Keratinocyte (primary cell): ENCODE data around the gene MS4A15. TPM values are rescaled to one million over a fixed set of nuclear protein-coding genes. Genes with fewer than 3 reads are reported as not detected.

Experiments used
- DNase-seq: peaks from one replicate; pipeline ENCODE4 v3.0.0-alpha.2; 2011; ENCODE audit warnings: low read depth, missing footprints, low spot score
- FAIRE-seq: peaks from 2 replicates; lab custom pipeline; 2011; peaks lifted over from hg19 to GRCh38; lab: Jason Lieb, UNC
- H2AFZ ChIP-seq: 2 replicates; pipeline ENCODE4 v1.6.0; 2012; ENCODE audit warnings: low read length, control low read depth, inconsistent platforms; ENCODE audit not compliant: control insufficient read depth
- H3K27ac ChIP-seq: 2 replicates; pipeline ENCODE4 v1.5.1; 2011; ENCODE audit warnings: low read length; ENCODE audit not compliant: control insufficient read depth, insufficient read depth
- H3K27me3 ChIP-seq: 3 replicates; pipeline ENCODE4 v1.6.0; 2011; ENCODE audit warnings: low read length; ENCODE audit not compliant: control insufficient read depth, insufficient read depth; ENCODE audit errors: extremely low read depth
- H3K36me3 ChIP-seq, 2 experiments: 2 replicates in 1 of 2; 3 replicates in 1 of 2; pipeline ENCODE4 v1.5.1; 2011; ENCODE audit warnings: low read length in 2 of 2, mild to moderate bottlenecking in 1 of 2; ENCODE audit not compliant: control insufficient read depth in 2 of 2, insufficient read depth in 2 of 2; ENCODE audit errors: extremely low read depth in 1 of 2
- H3K4me1 ChIP-seq: 3 replicates; pipeline ENCODE4 v1.5.1; 2011; ENCODE audit warnings: low read length; ENCODE audit not compliant: control insufficient read depth, insufficient read depth; ENCODE audit errors: extremely low read depth
- H3K4me2 ChIP-seq: 3 replicates; pipeline ENCODE4 v1.6.0; 2011; ENCODE audit warnings: low read depth, low read length; ENCODE audit not compliant: control insufficient read depth, insufficient read depth; ENCODE audit errors: extremely low read depth
- H3K4me3 ChIP-seq, 3 experiments: fragments of 200-600 bp in 1 of 3; sonication (generic) in 1 of 3; 2 replicates in 2 of 3; 3 replicates in 1 of 3; pipeline ENCODE4 v1.5.1; 2011 to 2016; ENCODE audit warnings: low read length in 3 of 3, mild to moderate bottlenecking in 3 of 3, control low read depth in 2 of 3, inconsistent platforms in 1 of 3, low read depth in 1 of 3, mixed read lengths in 1 of 3, mixed run types in 1 of 3, moderate library complexity in 1 of 3; ENCODE audit not compliant: control insufficient read depth in 2 of 3, insufficient read depth in 2 of 3; ENCODE audit errors: extremely low read depth in 1 of 3
- H3K79me2 ChIP-seq: 2 replicates; pipeline ENCODE4 v1.6.0; 2012; ENCODE audit warnings: low read length; ENCODE audit not compliant: control insufficient read depth, insufficient read depth
- H3K9ac ChIP-seq: 3 replicates; pipeline ENCODE4 v1.6.0; 2011; ENCODE audit warnings: low read length; ENCODE audit not compliant: control insufficient read depth, insufficient read depth; ENCODE audit errors: extremely low read depth
- H3K9me1 ChIP-seq: 3 replicates; pipeline ENCODE4 v1.6.0; 2011; ENCODE audit warnings: low read length; ENCODE audit not compliant: control insufficient read depth, insufficient read depth; ENCODE audit errors: extremely low read depth
- H3K9me3 ChIP-seq: 2 replicates; pipeline ENCODE4 v1.5.1; 2012; ENCODE audit warnings: low read depth, low read length; ENCODE audit not compliant: control insufficient read depth
- H4K20me1 ChIP-seq: 3 replicates; pipeline ENCODE4 v1.6.0; 2011; ENCODE audit warnings: low read length; ENCODE audit not compliant: control insufficient read depth, insufficient read depth; ENCODE audit errors: extremely low read depth
- CTCF ChIP-seq, 3 experiments: IDR thresholded peaks in 1 of 3; conservative IDR thresholded peaks in 1 of 3; optimal IDR thresholded peaks in 1 of 3; 2 replicates in 2 of 3; 3 replicates in 1 of 3; pipeline versions ENCODE3 to v1.5.1; 2011; ENCODE audit warnings: low read length in 3 of 3, mild to moderate bottlenecking in 3 of 3, moderate library complexity in 2 of 3, control low read depth in 1 of 3, inconsistent platforms in 1 of 3; ENCODE audit not compliant: insufficient read depth in 2 of 3; ENCODE audit errors: extremely low read depth in 1 of 3
- EZH2 ChIP-seq: IDR thresholded peaks from one replicate; pipeline ENCODE4 v1.6.1; 2012; ENCODE audit warnings: inconsistent platforms, mild to moderate bottlenecking, low read length, moderate library complexity
- dilution Hi-C: fragments of 300-500 bp; cut with MboI; formaldehyde crosslinking; loops from one replicate; pipeline ENCODE4 v1.7.0; 2020; ENCODE audit warnings: low sequenced_read_pairs; ENCODE audit not compliant: extremely low pct_ligation_motif_present
- polyA plus RNA-seq, 5 experiments: library from polyadenylated mRNA; depleted of rRNA in 3 of 5; stranded (reverse) in 3 of 5; stranded (forward) in 1 of 5; unstranded in 1 of 5; fragments of >200 nt; gene quantifications; 1 replicate in 1 of 5; 2 replicates in 3 of 5; 3 replicates in 1 of 5; pipeline versions ENCODE4 v1.2.1 to v1.2.3, GENCODE V29; 2011 to 2012; ENCODE audit warnings: missing spikeins in 2 of 5, low read depth in 1 of 5, low replicate concordance in 1 of 5

MS4A15 gene
- polyA plus RNA-seq, 1 donor (not counting 4 experiments of a cell fraction or from before 2014, with no cell fraction given) = 0.03 TPM

- no peaks in the 10 kb centered on the region for H3K79me2 ChIP-seq
- peaks cover 7% of the 10 kb centered on the region for H3K27me3 ChIP-seq
- FAIRE-seq = no peak
- H3K9ac ChIP-seq = no peak overlapping the region
- no peaks in the 10 kb centered on the region for H4K20me1 ChIP-seq
- H3K4me1 ChIP-seq = no peaks in the 10 kb centered on the region
- no peaks in the 10 kb centered on the region for H3K36me3 ChIP-seq
- TF ChIP-seq CTCF (optimal IDR thresholded peaks at IDR 0.05 in 1 of 3, IDR thresholded peaks at IDR 0.05 in 1 of 3, conservative IDR thresholded peaks at IDR 0.05 in 1 of 3; ENCODE audit: extremely low read depth in 1 of 3, insufficient read depth in 2 of 3, low read length in 3 of 3) (no peak), EZH2 (no peak)
- H3K9me1 ChIP-seq = no peaks in the 10 kb centered on the region
- H2AFZ ChIP-seq = no peak overlapping the region
- H3K4me3 ChIP-seq = no peak overlapping the region
- H3K9me3 ChIP-seq = no peaks in the 10 kb centered on the region
- H3K27ac ChIP-seq = no peak overlapping the region
- dilution Hi-C loops = no loop called here
- no peak overlapping the region for H3K4me2 ChIP-seq
- no peak for DNase-seq
These were observed 26.4 kb downstream of the MS4A15 start for GRCh38 chr11:60783141-60783484.

GRCh38 chr11:60783911-60784310, 27.2 kb downstream of the MS4A15 start:
- Histone ChIP-seq H4K20me1 (no peaks in the 10 kb centered on the region), H3K4me1 (no peaks in the 10 kb centered on the region), H3K9me1 (no peaks in the 10 kb centered on the region), H3K9me3 (no peaks in the 10 kb centered on the region), H3K27me3 (peaks cover 7% of the 10 kb centered on the region), H2AFZ (no peak overlapping the region), H3K27ac (no peak overlapping the region), H3K4me2 (no peak overlapping the region), H3K9ac (no peak overlapping the region), H3K79me2 (no peaks in the 10 kb centered on the region), H3K36me3 (no peaks in the 10 kb centered on the region), H3K4me3 (no peak overlapping the region)
- dilution Hi-C loops = no loop called here
- DNase-seq (no peak), FAIRE-seq (no peak)
- TF ChIP-seq CTCF (optimal IDR thresholded peaks at IDR 0.05 in 1 of 3, IDR thresholded peaks at IDR 0.05 in 1 of 3, conservative IDR thresholded peaks at IDR 0.05 in 1 of 3; ENCODE audit: extremely low read depth in 1 of 3, insufficient read depth in 2 of 3, low read length in 3 of 3) (no peak), EZH2 (no peak)
